ENCODE data around the gene CTDSP1. TPM values are rescaled to one million over a fixed set of nuclear protein-coding genes. Genes with fewer than 3 reads are reported as not detected.

CTDSP1 gene
- total RNA-seq, 4 donors from 2014 or later: 132 to 197 (median 173) TPM

DNA sequence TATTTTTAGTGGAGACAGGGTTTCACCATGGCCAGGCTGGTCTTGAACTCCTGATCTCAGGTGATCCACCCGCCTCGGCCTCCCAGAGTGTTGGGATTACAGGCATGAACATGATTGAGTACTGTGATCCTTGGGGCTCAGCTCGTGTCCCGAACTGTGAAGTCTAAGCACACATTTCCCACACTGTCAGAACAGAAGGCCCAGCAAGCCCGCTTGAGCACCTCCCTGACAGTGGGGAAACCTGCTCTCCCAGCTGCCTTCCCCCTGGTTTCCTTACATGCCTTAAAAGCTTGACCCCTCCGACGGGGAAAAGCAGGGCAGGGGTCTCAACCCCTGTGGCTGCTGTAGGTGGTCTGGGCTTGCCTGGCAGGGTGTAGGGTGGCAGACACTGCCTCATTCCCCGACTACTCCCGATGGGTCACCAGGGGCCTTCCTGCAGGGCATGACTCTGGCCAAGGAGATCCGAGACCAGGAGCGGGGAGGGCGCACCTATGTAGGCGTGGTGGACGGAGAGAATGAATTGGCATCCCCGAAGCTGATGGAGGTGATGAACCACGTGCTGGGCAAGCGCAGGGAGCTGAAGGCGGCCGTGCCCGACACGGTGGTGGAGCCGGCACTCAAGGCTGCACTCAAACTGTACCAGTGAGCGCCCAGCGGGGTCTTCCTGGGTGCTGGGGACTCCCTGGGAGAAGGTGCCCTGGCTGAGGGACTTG lies 29.3 kb downstream of the CTDSP1 start:
- WGBS, 2 donors (ENCODE audit: low coverage in 1 of 2): 93% methylated on average over 24 of the region's 24 CpGs; no CpG with 5 or more reads in 1 of the 2 donors
- no peak overlapping the region for H3K27ac ChIP-seq
- H3K36me3 ChIP-seq: peaks cover 0 to 4% (median 0%) of the 10 kb centered on the region in 4 donors
- H3K4me3 ChIP-seq: no peak overlapping the region
- intact Hi-C loops (cut with DNase I; ENCODE audit: low total_unique reads): no loop called here
- in situ Hi-C loops (cut with MboI; ENCODE audit: low pct_ligation_motif_present in 1 of 4, low pct_unique_long_range_greater_than_20kb in 1 of 4, low sequenced_read_pairs in 3 of 4): no loop called here
- H3K9me3 ChIP-seq: no peaks in the 10 kb centered on the region
- TF ChIP-seq, protein P1, sequence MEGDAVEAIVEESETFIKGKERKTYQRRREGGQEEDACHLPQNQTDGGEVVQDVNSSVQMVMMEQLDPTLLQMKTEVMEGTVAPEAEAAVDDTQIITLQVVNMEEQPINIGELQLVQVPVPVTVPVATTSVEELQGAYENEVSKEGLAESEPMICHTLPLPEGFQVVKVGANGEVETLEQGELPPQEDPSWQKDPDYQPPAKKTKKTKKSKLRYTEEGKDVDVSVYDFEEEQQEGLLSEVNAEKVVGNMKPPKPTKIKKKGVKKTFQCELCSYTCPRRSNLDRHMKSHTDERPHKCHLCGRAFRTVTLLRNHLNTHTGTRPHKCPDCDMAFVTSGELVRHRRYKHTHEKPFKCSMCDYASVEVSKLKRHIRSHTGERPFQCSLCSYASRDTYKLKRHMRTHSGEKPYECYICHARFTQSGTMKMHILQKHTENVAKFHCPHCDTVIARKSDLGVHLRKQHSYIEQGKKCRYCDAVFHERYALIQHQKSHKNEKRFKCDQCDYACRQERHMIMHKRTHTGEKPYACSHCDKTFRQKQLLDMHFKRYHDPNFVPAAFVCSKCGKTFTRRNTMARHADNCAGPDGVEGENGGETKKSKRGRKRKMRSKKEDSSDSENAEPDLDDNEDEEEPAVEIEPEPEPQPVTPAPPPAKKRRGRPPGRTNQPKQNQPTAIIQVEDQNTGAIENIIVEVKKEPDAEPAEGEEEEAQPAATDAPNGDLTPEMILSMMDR (IDR thresholded peaks at IDR 0.05): no peak
- TF ChIP-seq EP300 (IDR thresholded peaks at IDR 0.05; ENCODE audit: low read depth): no peak
- no peak for TF ChIP-seq POLR2AphosphoS5 (IDR thresholded peaks at IDR 0.05)
- TF ChIP-seq POLR2A (IDR thresholded peaks at IDR 0.05): no peak
- no peak for DNase-seq
- no peaks in the 10 kb centered on the region for H3K27me3 ChIP-seq
- H3K4me1 ChIP-seq: no peaks in the 10 kb centered on the region

DNA sequence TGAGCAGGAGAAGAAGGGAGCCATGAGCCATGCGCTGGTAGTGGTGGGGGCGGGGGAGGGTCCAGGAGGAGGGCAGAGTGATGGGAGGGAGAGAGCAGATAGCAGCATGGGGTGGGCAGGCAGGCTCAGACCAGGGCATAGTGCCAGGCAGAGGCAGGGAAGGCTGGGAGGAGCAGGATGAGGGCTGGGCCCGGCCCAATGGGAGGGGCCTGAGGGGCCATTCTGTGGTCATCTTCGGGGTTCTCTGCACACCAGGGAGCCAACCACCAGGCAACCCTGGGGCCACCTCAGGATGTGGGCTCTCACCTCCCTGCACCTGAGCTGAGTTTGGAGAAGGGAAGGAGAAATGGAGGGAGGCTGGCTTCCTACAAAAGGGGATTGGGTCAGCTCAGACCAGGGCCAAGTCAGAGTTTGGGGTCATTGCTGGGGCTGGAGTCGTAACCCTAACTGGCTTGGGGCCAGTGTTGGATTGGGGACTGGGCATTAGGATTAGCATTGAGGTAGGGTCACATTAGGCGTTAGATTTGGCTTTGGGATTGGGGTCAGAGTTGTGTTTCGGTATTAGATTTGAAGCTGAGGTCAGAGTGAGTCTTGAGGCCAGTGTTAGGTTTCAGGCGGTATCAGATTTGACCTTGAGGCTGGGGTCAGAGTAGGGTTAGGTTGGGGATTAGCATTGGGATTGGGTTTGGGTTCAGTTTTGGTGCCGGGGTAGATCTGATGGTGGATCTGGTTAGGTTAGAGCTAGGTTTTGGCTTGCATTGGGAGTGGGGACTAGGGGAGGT lies 30.4 kb downstream of the CTDSP1 start:
- Histone ChIP-seq H3K27me3 (no peaks in the 10 kb centered on the region), H3K4me3 (no peak overlapping the region), H3K4me1 (no peaks in the 10 kb centered on the region), H3K36me3 (peaks cover 0 to 4% (median 0%) of the 10 kb centered on the region in 4 donors), H3K27ac (no peak overlapping the region), H3K9me3 (no peaks in the 10 kb centered on the region)
- intact Hi-C loops (cut with DNase I; ENCODE audit: low total_unique reads): loop anchor here (5.0 kb wide), 1 partner anchor 912 kb away; no protein-coding TSS in a partner anchor
- 70 to 92% methylated on average over 2 to 9 of the region's 9 CpGs for WGBS, 2 donors (ENCODE audit: low coverage in 1 of 2)
- TF ChIP-seq, protein P1 (IDR thresholded peaks at IDR 0.05): no peak
- TF ChIP-seq POLR2A (IDR thresholded peaks at IDR 0.05) (no peak), POLR2AphosphoS5 (IDR thresholded peaks at IDR 0.05) (no peak), EP300 (IDR thresholded peaks at IDR 0.05; ENCODE audit: low read depth) (no peak)
- DNase-seq: no peak
- in situ Hi-C loops (cut with MboI; ENCODE audit: low pct_ligation_motif_present in 1 of 4, low pct_unique_long_range_greater_than_20kb in 1 of 4, low sequenced_read_pairs in 3 of 4): no loop called here

DNA sequence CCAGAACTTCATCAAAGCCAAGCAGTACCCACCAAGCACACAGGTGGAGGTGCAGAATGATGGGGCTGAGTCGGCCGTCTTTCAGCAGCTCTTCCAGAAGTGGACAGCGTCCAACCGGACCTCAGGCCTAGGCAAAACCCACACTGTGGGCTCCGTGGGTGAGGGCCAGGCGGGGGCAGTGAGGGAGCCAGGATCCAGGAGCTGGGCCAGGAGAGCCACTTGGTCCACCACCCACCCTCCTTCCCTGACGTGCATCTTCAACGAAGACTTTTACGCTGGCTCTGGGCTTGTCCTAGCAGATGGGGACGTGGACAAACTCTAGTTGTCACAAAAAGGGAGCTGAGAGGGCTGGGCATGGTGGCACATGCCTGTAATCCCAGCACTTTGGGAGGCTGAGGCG lies 31.1 kb downstream of the CTDSP1 start:
- peaks cover 0 to 4% (median 0%) of the 10 kb centered on the region in 4 donors for H3K36me3 ChIP-seq
- intact Hi-C loops (cut with DNase I; ENCODE audit: low total_unique reads): loop anchor here (5.0 kb wide), 1 partner anchor 912 kb away; no protein-coding TSS in a partner anchor
- TF ChIP-seq POLR2A (IDR thresholded peaks at IDR 0.05): no peak
- TF ChIP-seq POLR2AphosphoS5 (IDR thresholded peaks at IDR 0.05): no peak
- TF ChIP-seq, protein P1 (IDR thresholded peaks at IDR 0.05): no peak
- TF ChIP-seq EP300 (IDR thresholded peaks at IDR 0.05; ENCODE audit: low read depth): no peak
- H3K4me3 ChIP-seq: no peak overlapping the region
- H3K27ac ChIP-seq: no peak overlapping the region
- H3K4me1 ChIP-seq: no peaks in the 10 kb centered on the region
- in situ Hi-C loops (cut with MboI; ENCODE audit: low pct_ligation_motif_present in 1 of 4, low pct_unique_long_range_greater_than_20kb in 1 of 4, low sequenced_read_pairs in 3 of 4): no loop called here
- 68 to 90% methylated on average over 4 to 11 of the region's 11 CpGs for WGBS, 2 donors (ENCODE audit: low coverage in 1 of 2)
- DNase-seq: no peak
- no peaks in the 10 kb centered on the region for H3K27me3 ChIP-seq
- no peaks in the 10 kb centered on the region for H3K9me3 ChIP-seq

DNA sequence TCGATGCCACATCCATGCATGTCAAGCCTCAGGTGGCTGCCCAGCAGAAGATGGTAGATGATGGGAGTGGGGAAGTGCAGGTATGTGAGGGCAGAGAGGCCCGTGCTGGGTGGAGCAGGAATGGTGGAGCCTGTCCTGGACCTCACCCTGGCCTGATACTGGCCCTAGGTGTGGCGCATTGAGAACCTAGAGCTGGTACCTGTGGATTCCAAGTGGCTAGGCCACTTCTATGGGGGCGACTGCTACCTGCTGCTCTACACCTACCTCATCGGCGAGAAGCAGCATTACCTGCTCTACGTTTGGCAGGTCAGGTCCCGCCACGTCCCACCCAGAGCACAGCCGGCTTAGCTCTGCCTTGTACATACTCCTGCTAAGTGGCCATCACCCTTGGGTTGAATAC lies 32.2 kb downstream of the CTDSP1 start:
- TF ChIP-seq EP300 (IDR thresholded peaks at IDR 0.05; ENCODE audit: low read depth): no peak
- TF ChIP-seq, protein P1 (IDR thresholded peaks at IDR 0.05): no peak
- no peak for TF ChIP-seq POLR2A (IDR thresholded peaks at IDR 0.05)
- no peak for TF ChIP-seq POLR2AphosphoS5 (IDR thresholded peaks at IDR 0.05)
- intact Hi-C loops (cut with DNase I; ENCODE audit: low total_unique reads): loop anchor here (5.0 kb wide), 1 partner anchor 910 kb away; no protein-coding TSS in a partner anchor
- 89% methylated on average over 10 of the region's 10 CpGs; no CpG with 5 or more reads in 1 of the 2 donors for WGBS, 2 donors (ENCODE audit: low coverage in 1 of 2)
- H3K4me3 ChIP-seq: no peak overlapping the region
- no peaks in the 10 kb centered on the region for H3K9me3 ChIP-seq
- H3K27ac ChIP-seq: no peak overlapping the region
- H3K4me1 ChIP-seq: no peaks in the 10 kb centered on the region
- H3K27me3 ChIP-seq: no peaks in the 10 kb centered on the region
- peaks cover 0 to 9% (median 0%) of the 10 kb centered on the region in 4 donors for H3K36me3 ChIP-seq
- in situ Hi-C loops (cut with MboI; ENCODE audit: low pct_ligation_motif_present in 1 of 4, low pct_unique_long_range_greater_than_20kb in 1 of 4, low sequenced_read_pairs in 3 of 4): no loop called here
- no peak for DNase-seq

Data from transverse colon (tissue), 4 donors.